ENCODE measurements around the gene NOC3L.

NOC3L gene

GRCh38 chr10:94324609-94325233 is 38.0 kb downstream of the NOC3L start:
- Histone ChIP-seq H3K27me3 (ENCODE audit: insufficient read depth, low read length) (no peaks in the 10 kb centered on the region), H3K36me3 (ENCODE audit: insufficient read depth, low read depth, low read length) (peaks cover 64% of the 10 kb centered on the region), H3K27ac (ENCODE audit: low read length) (no peak overlapping the region)

GRCh38 chr10:94320285-94320914 is 42.3 kb downstream of the NOC3L start:
- H3K4me1 ChIP-seq (ENCODE audit: insufficient read depth, low read length): no peaks in the 10 kb centered on the region
- peaks cover 34% of the 10 kb centered on the region for H3K36me3 ChIP-seq (ENCODE audit: insufficient read depth, low read depth, low read length)
- no peaks in the 10 kb centered on the region for H3K27me3 ChIP-seq (ENCODE audit: insufficient read depth, low read length)
- H3K27ac ChIP-seq (ENCODE audit: low read length): no peak overlapping the region
- no peak overlapping the region for H3K9ac ChIP-seq (ENCODE audit: low read depth, low read length)
- H3K4me3 ChIP-seq (ENCODE audit: low read length): no peak overlapping the region
- H3K9me3 ChIP-seq (ENCODE audit: insufficient read depth, low read depth, low read length): no peaks in the 10 kb centered on the region

More at GRCh38 chr10:94324609-94325233, 38.0 kb downstream of the NOC3L start:
- Histone ChIP-seq H3K4me3 (ENCODE audit: low read length) (no peak overlapping the region), H3K4me1 (ENCODE audit: insufficient read depth, low read length) (no peaks in the 10 kb centered on the region), H3K9me3 (ENCODE audit: insufficient read depth, low read depth, low read length) (no peaks in the 10 kb centered on the region), H3K9ac (ENCODE audit: low read depth, low read length) (no peak overlapping the region)

DNA sequence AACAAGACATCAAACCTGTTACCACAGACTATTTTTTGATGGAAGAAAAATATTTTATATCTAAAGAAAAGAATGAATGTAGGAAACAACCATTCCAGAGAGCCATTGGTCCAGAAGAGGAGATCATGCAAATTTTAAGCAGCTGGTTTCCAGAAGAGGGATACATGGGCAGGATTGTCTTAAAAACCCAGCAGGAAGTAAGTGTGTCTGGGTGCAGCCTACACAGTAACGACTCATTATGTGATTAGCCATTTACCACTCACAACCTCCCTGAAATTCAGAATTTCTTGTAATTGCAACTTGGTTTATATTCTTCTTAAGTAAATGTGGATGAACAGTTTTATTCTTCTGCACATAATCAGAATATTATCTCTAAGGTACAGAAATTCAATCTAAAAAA is 46.2 kb downstream of the NOC3L start:
- Histone ChIP-seq H3K4me3 (ENCODE audit: low read length) (no peak overlapping the region), H3K27ac (ENCODE audit: low read length) (no peak overlapping the region), H3K9me3 (ENCODE audit: insufficient read depth, low read depth, low read length) (no peaks in the 10 kb centered on the region), H3K4me1 (ENCODE audit: insufficient read depth, low read length) (no peaks in the 10 kb centered on the region), H3K9ac (ENCODE audit: low read depth, low read length) (no peak overlapping the region), H3K36me3 (ENCODE audit: insufficient read depth, low read depth, low read length) (peaks cover 1% of the 10 kb centered on the region), H3K27me3 (ENCODE audit: insufficient read depth, low read length) (no peaks in the 10 kb centered on the region)

DNA sequence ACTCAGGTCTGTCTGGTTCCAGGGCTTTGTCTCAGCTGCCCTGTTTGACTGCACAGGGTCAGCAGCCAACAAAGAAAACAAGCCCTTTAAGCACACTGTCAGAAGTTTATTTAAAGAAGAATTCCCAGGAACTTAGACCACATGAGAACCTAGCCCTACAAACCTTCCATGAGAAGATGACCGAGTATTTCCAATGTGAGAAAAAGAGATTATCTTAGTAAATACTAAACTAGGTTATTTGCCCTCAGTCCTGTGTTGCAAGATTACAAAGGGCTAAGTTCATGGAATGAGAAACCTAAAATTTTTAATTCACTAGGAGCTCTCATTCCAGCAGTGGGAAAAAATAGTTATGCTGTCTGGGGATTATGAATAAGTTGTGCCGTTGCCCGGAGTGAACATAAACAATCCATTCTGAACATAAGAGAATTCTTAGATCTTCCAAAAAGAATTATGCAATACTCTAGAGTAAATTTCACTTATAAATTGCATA is 46.7 kb downstream of the NOC3L start:
- Histone ChIP-seq H3K4me1 (ENCODE audit: insufficient read depth, low read length) (no peaks in the 10 kb centered on the region), H3K36me3 (ENCODE audit: insufficient read depth, low read depth, low read length) (no peaks in the 10 kb centered on the region), H3K27ac (ENCODE audit: low read length) (no peak overlapping the region), H3K9ac (ENCODE audit: low read depth, low read length) (no peak overlapping the region), H3K27me3 (ENCODE audit: insufficient read depth, low read length) (no peaks in the 10 kb centered on the region), H3K9me3 (ENCODE audit: insufficient read depth, low read depth, low read length) (no peaks in the 10 kb centered on the region), H3K4me3 (ENCODE audit: low read length) (no peak overlapping the region)

GRCh38 chr10:94315024-94315451 is 47.7 kb downstream of the NOC3L start:
- Histone ChIP-seq H3K27ac (ENCODE audit: low read length) (no peak overlapping the region), H3K4me3 (ENCODE audit: low read length) (no peak overlapping the region), H3K36me3 (ENCODE audit: insufficient read depth, low read depth, low read length) (no peaks in the 10 kb centered on the region), H3K27me3 (ENCODE audit: insufficient read depth, low read length) (no peaks in the 10 kb centered on the region), H3K4me1 (ENCODE audit: insufficient read depth, low read length) (no peaks in the 10 kb centered on the region), H3K9me3 (ENCODE audit: insufficient read depth, low read depth, low read length) (no peaks in the 10 kb centered on the region), H3K9ac (ENCODE audit: low read depth, low read length) (no peak overlapping the region)

- H3K4me3 ChIP-seq (ENCODE audit: low read length): no peak overlapping the region
- no peaks in the 10 kb centered on the region for H3K27me3 ChIP-seq (ENCODE audit: insufficient read depth, low read length)
- H3K27ac ChIP-seq (ENCODE audit: low read length): no peak overlapping the region
- no peak overlapping the region for H3K9ac ChIP-seq (ENCODE audit: low read depth, low read length)
- no peaks in the 10 kb centered on the region for H3K4me1 ChIP-seq (ENCODE audit: insufficient read depth, low read length)
- H3K9me3 ChIP-seq (ENCODE audit: insufficient read depth, low read depth, low read length): no peaks in the 10 kb centered on the region
- no peaks in the 10 kb centered on the region for H3K36me3 ChIP-seq (ENCODE audit: insufficient read depth, low read depth, low read length)
Measured at GRCh38 chr10:94310369-94310768, 52.4 kb downstream of the NOC3L start.

- H3K4me3 ChIP-seq (ENCODE audit: low read length): no peak overlapping the region
- no peaks in the 10 kb centered on the region for H3K9me3 ChIP-seq (ENCODE audit: insufficient read depth, low read depth, low read length)
- H3K27me3 ChIP-seq (ENCODE audit: insufficient read depth, low read length): no peaks in the 10 kb centered on the region
- H3K36me3 ChIP-seq (ENCODE audit: insufficient read depth, low read depth, low read length): no peaks in the 10 kb centered on the region
- H3K9ac ChIP-seq (ENCODE audit: low read depth, low read length): no peak overlapping the region
- no peak overlapping the region for H3K27ac ChIP-seq (ENCODE audit: low read length)
- no peaks in the 10 kb centered on the region for H3K4me1 ChIP-seq (ENCODE audit: insufficient read depth, low read length)
Measured at GRCh38 chr10:94308866-94309265, 53.9 kb downstream of the NOC3L start.

DNA sequence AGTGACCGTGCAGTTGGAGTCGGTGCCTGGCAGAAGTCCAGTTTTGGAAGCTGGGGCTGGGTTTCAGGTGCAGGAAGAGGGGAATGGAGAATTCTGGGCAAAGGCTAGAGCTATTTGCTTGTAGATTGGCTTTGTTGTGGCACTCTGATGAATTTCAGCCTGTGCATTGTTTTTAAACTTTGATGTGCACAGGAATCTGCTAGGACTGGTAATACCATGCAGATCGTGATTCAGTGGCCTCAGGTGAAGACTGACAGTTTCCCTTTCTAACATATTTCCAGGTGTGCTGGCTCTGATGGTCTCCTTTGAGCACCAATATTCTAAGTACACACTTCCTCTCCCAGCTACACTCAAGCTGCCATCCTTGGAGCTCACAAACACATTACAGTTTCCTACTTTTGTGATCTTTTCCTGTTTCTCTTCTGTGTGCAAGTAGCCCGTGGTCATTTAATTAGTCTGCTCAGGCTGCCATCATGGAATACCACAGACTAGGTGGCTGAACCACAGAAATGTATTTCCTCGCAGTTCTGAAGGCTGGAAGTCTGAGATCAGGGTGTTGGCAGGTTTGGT is 55.6 kb downstream of the NOC3L start:
- no peak overlapping the region for H3K9ac ChIP-seq (ENCODE audit: low read depth, low read length)
- no peaks in the 10 kb centered on the region for H3K9me3 ChIP-seq (ENCODE audit: insufficient read depth, low read depth, low read length)
- no peak overlapping the region for H3K27ac ChIP-seq (ENCODE audit: low read length)
- no peak overlapping the region for H3K4me3 ChIP-seq (ENCODE audit: low read length)
- no peaks in the 10 kb centered on the region for H3K4me1 ChIP-seq (ENCODE audit: insufficient read depth, low read length)
- H3K36me3 ChIP-seq (ENCODE audit: insufficient read depth, low read depth, low read length): no peaks in the 10 kb centered on the region
- H3K27me3 ChIP-seq (ENCODE audit: insufficient read depth, low read length): no peaks in the 10 kb centered on the region

DNA sequence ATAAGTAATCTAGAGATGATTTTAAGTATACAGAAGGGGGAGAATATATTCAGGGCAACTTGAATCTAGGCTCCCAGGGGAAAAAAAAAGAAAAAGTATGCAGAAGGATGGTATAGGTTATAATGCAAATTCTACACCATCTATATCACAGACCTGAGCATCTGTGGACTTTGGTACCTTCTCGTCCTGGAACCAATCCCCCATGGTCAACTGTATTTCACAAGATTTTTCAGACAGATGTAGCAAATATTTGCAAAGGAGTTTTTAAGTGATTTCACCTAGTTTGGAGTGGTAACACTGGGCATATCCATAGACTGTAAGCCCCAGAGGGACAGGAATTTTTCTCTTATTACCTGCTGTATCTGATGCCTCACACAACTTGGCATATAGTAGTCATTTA is 58.8 kb downstream of the NOC3L start:
- Histone ChIP-seq H3K27ac (ENCODE audit: low read length) (no peak overlapping the region), H3K4me1 (ENCODE audit: insufficient read depth, low read length) (no peaks in the 10 kb centered on the region), H3K9ac (ENCODE audit: low read depth, low read length) (no peak overlapping the region), H3K36me3 (ENCODE audit: insufficient read depth, low read depth, low read length) (no peaks in the 10 kb centered on the region), H3K27me3 (ENCODE audit: insufficient read depth, low read length) (no peaks in the 10 kb centered on the region), H3K4me3 (ENCODE audit: low read length) (no peak overlapping the region), H3K9me3 (ENCODE audit: insufficient read depth, low read depth, low read length) (no peaks in the 10 kb centered on the region)

- H3K4me3 ChIP-seq (ENCODE audit: low read length): no peak overlapping the region
- no peak overlapping the region for H3K27ac ChIP-seq (ENCODE audit: low read length)
- H3K36me3 ChIP-seq (ENCODE audit: insufficient read depth, low read depth, low read length): no peaks in the 10 kb centered on the region
- no peaks in the 10 kb centered on the region for H3K27me3 ChIP-seq (ENCODE audit: insufficient read depth, low read length)
- H3K9me3 ChIP-seq (ENCODE audit: insufficient read depth, low read depth, low read length): no peaks in the 10 kb centered on the region
- H3K9ac ChIP-seq (ENCODE audit: low read depth, low read length): no peak overlapping the region
- no peaks in the 10 kb centered on the region for H3K4me1 ChIP-seq (ENCODE audit: insufficient read depth, low read length)
Measured at GRCh38 chr10:94300042-94300441, 62.7 kb downstream of the NOC3L start.

DNA sequence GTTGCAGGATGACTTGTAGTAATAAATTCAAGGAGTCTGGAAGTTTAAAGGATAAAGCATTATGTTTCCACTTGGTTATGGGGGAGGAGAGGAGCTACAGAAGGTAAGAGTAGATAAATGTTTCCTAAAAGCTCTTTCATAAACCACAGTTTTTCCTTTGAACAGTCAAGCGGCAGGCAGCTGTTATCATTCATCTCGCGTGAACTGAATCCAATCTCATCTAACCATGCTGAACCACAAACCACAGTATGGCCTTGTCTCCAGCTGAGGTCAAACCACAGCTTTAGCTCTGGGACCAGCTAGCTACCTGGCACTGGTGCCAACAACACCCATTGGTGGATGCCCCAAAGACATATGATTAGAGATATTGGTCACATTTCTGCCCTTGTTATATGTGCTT is 63.3 kb downstream of the NOC3L start:
- Histone ChIP-seq H3K27ac (ENCODE audit: low read length) (no peak overlapping the region), H3K9me3 (ENCODE audit: insufficient read depth, low read depth, low read length) (no peaks in the 10 kb centered on the region), H3K4me3 (ENCODE audit: low read length) (no peak overlapping the region), H3K4me1 (ENCODE audit: insufficient read depth, low read length) (no peaks in the 10 kb centered on the region), H3K27me3 (ENCODE audit: insufficient read depth, low read length) (no peaks in the 10 kb centered on the region), H3K9ac (ENCODE audit: low read depth, low read length) (no peak overlapping the region), H3K36me3 (ENCODE audit: insufficient read depth, low read depth, low read length) (no peaks in the 10 kb centered on the region)

- H3K9ac ChIP-seq (ENCODE audit: low read depth, low read length): no peak overlapping the region
- H3K27ac ChIP-seq (ENCODE audit: low read length): no peak overlapping the region
- no peaks in the 10 kb centered on the region for H3K27me3 ChIP-seq (ENCODE audit: insufficient read depth, low read length)
Measured at GRCh38 chr10:94294168-94294567, 68.6 kb downstream of the NOC3L start.

More at GRCh38 chr10:94294168-94294567, 68.6 kb downstream of the NOC3L start:
- Histone ChIP-seq H3K36me3 (ENCODE audit: insufficient read depth, low read depth, low read length) (no peaks in the 10 kb centered on the region), H3K9me3 (ENCODE audit: insufficient read depth, low read depth, low read length) (no peaks in the 10 kb centered on the region), H3K4me3 (ENCODE audit: low read length) (no peak overlapping the region), H3K4me1 (ENCODE audit: insufficient read depth, low read length) (0 out of 2 replicates have a peak, but pooled peaks cover 3% of the 10 kb centered on the region)
